ENCODE results near the gene UTS2.
A peak's percentile ranks its signal among the peaks of the same experiment; 100 is the strongest.

UTS2 gene

GRCh38 chr1:7862211-7863060, 9.6 kb upstream of the UTS2 start:
- DNase-seq: no peak

GRCh38 chr1:7861452-7861851, 8.6 kb upstream of the UTS2 start:
- no peak for DNase-seq

DNA sequence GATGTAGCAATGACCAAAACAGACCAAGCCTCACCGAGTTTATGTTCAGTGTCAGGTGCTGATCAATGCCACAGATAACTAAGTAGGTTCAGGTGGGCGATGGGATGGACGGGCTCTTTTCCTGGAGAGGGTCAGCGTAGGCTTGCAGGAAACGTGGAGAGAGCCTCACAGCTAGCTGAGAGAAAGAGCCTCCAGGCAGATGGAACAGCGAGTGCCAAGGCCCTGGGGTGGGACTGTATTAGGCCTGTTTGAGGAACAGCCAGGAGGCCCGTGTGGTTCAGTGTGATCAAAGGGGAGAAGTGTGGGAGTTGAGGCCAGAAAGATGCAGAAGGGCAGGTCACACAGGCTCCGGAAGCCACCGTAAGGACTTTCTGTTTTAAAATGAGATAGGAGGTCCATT, 7.3 kb upstream of the UTS2 start:
- no peak for DNase-seq

DNA sequence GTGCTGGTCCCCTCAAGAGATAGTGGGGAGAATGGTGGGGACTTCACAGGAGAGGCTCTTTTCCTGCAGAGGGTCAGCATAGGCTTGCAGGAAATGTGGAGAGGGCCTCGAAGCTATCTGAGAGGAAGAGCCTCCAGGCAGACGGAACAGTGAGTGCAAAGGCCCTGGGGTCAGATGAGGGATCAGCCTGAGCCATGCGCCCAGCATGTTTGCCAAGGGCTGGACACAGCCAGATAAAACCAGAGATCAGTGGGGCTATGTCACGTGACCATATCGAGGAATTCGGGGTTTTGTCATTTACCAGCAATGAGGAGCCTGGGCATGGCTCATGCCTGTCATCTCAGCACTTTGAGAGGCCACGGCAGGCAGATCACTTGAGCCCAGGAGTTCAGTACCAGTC, 6.5 kb upstream of the UTS2 start:
- DNase-seq: no peak

DNA sequence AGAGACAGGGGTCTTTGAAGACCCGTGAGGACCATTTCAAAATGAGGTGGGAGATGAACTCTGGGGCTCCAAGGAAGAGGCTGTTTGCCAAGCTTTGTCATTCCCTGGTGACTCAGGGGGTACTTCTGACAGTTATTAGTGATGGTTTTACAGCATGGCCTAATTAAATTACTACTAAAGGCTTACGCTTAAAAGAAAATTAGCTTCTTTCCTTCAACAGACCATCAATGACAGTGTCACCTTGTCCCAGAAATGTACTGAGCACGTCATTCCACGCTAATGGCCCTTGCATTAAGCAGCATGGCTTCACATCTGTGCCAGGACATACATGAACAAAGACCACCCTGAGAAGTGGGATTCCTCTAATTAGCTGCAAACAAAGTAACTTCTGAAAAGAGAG, 5.1 kb upstream of the UTS2 start:
- DNase-seq: peak; percentile 19

DNA sequence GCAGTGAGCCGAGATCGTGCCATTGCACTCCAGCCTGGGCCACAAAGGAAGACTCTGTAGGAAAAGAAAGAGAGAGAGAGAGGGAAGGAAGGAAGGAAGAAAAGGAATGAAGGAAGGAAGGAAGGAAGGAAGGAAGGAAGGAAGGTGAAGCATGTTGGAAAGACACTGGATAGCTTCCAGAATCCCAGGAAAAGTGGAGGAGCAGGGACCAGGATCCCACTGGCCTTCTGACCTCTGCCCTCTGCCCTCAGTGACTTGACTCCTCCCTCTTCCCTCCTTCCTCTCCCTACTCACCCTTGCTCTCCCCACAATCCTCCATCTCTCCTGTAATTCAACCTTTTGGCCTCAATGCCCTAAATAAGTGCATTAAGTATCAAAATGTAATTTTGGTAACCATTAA, 4.1 kb upstream of the UTS2 start:
- no peak for DNase-seq

GRCh38 chr1:7856345-7856744, 3.5 kb upstream of the UTS2 start:
- no peak for DNase-seq

GRCh38 chr1:7853684-7854026, 790 bp upstream of the UTS2 start:
- DNase-seq: no peak

DNA sequence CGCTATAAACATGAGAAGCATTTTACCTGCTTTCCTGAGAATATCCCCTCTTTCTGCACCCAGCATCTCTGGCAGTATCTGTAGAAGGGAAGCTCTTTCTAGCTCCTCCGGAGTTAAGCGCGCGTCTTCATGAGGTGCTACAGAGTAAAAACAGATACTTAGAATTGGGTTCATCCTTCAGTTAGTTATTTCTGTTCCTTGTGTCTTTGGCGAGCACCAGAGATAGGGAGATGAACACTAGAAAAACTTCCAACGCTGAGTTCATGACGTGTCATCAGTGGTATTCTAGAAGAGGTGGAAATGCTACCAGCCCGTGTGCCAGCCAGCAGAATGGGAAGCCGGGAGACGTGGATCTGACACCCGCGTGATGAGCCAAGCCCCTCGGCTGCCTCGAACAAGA, 2.1 kb downstream of the UTS2 start:
- no peak for DNase-seq

- no peak for DNase-seq
These were observed 5.3 kb downstream of the UTS2 start for GRCh38 chr1:7847599-7847998.

DNA sequence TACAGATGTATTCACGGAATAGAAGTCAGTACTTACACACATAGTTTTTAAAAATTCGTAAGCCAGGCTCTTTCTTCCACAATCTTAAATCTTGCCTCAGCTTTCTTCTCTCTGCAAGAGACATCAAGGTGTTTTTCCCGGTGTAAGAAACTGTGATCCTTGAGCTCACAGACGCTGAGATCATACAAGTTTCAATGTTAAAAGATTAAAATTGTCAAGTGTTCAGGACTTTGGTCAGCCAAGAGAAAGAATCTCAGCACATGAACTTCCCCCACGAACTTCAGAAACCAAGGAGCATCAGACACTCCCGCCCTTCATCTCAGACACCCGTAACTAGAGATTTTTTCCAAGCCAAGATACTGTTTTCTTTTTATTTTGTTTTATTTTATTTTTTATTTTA, 6.2 kb downstream of the UTS2 start:
- no peak for DNase-seq

DNA sequence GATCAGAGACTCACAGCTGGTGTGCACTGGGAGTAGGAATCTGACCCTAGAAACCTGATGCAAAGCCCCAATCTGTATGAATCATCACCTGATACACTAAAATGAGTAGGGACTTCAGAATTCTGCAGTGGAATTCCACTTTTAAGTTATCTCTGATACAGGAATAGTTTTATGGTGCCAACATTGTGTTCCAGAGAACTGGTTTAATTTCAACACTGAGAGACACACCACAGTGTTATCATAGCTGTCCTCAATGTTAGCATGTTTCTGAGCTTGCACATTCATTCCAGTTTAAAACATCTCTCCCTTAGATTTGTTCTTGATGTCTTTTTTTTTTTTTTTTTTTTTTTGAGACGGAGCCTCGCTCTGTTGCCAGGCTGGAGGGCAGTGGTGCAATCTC, 7.1 kb downstream of the UTS2 start:
- no peak for DNase-seq

DNA sequence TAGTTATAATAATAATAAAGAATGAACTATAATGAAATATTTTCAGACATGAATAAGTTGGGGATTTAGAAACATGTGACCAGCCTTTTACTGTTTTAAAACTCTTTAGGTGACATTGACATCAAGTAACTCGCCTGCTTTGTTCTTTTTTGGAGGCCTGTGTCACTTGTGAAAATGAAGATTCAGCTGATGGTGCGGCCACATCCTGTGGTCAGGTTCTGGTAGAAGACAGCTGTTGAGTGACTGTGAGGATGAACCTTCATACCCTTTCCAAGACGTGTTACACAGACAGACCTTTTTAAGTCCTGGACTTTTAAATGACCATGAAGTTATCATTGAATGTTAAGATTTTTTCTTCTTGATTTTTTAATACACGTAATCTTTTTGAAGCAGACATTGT, 10.3 kb downstream of the UTS2 start:
- DNase-seq: no peak

GRCh38 chr1:7839526-7839925, 13.3 kb downstream of the UTS2 start:
- DNase-seq: no peak

GRCh38 chr1:7838714-7839113, 14.2 kb downstream of the UTS2 start:
- DNase-seq: no peak

DNA sequence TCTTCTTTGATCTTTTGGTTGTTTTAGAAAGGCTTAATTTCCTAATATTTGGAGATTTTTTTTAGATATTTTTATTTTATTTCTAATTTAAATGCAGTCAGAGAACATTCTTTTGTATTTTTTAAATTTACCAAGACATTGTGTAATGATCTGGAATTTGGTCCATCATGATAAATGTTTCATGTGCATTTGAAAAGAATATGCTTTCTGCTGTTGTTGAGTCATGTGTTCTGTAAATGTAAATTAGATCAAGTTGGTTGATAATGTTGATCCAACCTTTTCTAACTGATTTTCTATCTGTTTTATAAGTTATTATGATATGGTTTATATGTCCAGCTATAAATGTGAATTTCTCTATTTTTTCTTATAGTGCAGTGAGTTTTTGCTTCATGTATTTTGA, 19.8 kb downstream of the UTS2 start:
- DNase-seq: no peak

GRCh38 chr1:7831458-7831857, 21.4 kb downstream of the UTS2 start:
- no peak for DNase-seq

GRCh38 chr1:7827126-7827955, 25.5 kb downstream of the UTS2 start:
- DNase-seq: no peak

- DNase-seq: no peak
These were observed 26.5 kb downstream of the UTS2 start for GRCh38 chr1:7826363-7826762.

DNA sequence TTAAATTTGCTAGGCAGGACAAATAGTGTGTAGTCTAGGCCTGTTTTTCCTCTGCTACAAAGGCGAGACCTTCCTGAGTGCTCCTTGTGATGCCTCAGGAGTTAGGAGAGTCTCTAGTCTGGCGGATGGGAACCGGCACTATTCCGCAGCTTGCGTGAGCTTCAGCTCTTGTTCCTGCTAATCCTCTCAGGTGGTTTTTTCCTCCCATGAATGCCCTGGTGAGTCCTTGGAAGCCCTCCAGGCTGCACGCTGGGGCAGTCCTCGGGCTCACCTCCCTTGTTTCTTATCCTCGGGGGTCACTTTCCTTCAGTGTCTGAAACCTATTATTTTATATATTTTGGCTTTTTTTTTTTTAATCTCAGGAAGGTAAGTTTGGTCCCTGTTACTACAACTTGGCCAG, 28.2 kb downstream of the UTS2 start:
- no peak for DNase-seq

DNA sequence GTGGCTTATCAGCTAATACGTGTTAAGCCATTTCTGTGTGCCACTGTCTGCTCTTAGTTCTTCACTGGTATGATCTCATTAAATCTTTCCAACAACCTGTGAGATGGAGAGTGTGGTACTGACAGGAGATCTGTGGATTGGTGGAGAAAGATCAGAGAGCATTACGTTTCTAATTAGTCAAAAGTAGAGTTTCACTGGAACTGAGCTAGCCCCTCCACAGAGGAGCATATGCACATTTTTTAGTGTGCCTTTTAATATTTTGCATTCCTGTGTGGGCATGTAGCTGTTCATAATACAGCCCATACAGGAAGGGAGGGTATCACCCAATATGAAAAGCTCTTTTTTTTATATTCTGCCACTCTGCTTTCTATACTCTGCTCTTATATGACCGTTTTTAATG, 31.6 kb downstream of the UTS2 start:
- no peak for DNase-seq

DNA sequence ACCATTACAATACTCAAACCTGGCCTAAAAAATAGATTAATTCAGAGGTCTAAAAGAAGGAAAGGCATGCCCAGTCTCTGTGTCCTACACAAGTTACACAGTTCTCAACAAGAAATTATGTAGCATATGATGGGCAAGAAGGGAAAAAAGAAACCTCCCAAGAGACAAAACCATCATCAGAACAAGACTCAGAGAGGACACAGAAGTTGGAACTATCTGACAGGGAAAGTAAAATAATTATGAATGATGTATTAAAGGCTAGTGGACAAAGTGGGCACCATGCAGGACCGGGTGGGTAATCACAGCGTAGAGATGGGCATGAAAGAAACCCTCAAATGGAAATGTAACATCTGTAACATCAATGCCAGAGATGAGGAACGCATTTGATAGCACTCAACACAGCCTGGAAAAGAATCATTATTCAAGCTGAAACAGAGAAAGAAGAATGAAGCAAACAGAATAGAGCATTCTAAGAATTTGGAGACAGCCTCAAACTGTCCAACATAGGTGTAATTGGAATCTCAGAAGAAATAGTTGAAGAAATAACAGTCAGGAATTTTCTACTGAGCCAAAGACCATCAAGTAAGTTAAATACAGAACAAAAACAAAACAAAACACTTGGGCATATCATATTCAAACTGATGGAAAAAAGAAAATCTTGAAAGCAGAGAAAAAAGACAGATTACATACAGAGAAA, 39.0 kb downstream of the UTS2 start:
- no peak for DNase-seq

DNA sequence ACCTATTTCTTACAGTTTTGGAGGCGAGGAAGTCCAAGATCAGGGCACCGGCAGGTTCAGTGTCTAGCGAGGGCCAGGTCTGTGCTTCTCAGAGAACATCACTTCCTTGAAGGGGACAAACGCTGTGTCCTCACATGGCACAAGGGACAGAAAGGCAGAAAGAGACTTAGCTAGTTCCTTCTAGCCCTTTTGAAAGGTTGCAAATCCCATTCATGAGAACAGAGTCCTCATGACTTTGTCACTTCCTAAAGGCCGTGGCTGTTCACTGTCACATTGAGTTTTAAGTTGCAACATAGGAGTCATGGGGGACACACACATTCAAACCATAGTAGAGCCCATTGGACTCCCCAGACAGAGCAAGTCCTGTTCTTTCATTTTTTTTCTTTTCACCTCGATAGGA, 41.4 kb downstream of the UTS2 start:
- DNase-seq: no peak

- DNase-seq: no peak
These were observed 42.5 kb downstream of the UTS2 start for GRCh38 chr1:7810395-7810794.
